ENCODE results near the gene ADAM29. TPM values are rescaled to one million over a fixed set of nuclear protein-coding genes. Genes with fewer than 3 reads are reported as not detected.

The ADAM29 gene
- total RNA-seq, 3 donors from 2014 or later = 0.29 to 2.3 TPM; not detected in 1

DNA sequence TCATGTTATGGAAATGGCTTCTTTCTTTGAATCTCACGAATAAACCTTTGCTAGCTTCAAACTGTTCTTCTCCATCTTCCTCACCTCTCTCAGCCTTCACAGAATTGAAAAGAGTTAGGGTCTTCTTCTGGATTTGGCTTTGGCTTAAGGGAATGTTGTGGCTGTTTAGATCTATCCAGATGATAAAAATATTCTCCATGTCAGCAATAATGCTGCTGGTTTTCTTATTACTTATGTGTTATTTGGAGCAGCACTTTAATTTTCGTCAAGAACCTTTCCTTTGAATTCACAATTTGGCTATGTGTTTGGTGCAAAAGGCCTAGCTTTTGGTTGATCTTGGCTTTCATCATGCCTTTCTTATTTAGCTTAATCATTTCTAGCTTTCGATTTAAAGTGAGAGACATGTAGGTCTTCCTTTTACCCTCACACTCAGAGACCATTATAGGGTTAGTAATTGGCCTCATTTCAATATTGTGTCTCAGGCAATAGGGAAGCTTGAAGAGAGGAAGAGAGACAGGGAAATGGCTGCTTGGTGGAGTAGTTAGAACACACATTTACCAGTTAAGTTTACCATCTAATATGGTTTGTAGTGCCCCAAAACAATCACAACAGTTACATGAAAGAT, 5.1 kb upstream of the ADAM29 start:
- Histone ChIP-seq H3K27me3 (no peaks in the 10 kb centered on the region), H3K4me1 (no peaks in the 10 kb centered on the region), H3K4me3 (no peak overlapping the region), H3K27ac (no peak overlapping the region), H3K9me3 (no peaks in the 10 kb centered on the region), H3K36me3 (no peaks in the 10 kb centered on the region)
- no peak for DNase-seq (ENCODE audit: low spot score in 2 of 2)
- intact Hi-C loops (cut with DNase I; ENCODE audit: low total_unique reads) = no loop called here
- TF ChIP-seq POLR2A (IDR thresholded peaks at IDR 0.05) = no peak

DNA sequence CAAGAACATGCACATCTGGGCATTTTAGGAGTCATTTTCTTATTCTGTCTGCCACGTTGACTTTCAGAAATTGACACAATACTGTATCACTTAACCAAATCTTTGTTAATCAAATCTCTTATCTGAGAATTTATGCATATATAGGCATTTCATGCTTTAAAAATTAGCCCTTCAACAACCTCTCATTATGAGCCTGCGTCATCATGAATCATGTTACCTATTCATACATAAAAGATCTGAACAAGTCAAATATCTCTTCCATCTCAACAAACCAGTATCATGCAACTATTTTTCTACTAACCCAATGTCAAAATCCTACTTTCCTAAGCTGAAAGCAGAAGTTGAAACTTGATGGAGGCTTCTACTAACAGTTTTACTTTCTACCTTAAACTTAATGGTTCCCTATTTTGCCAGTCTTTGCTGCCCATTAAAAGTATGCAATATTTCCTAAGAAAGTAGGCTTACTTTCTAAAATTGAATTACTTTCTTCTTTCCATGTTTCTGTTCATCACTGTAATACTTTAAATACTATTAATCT, 1.8 kb downstream of the ADAM29 start:
- Histone ChIP-seq H3K36me3 (no peaks in the 10 kb centered on the region), H3K9me3 (no peaks in the 10 kb centered on the region), H3K27me3 (no peaks in the 10 kb centered on the region), H3K4me3 (no peak overlapping the region), H3K4me1 (no peaks in the 10 kb centered on the region), H3K27ac (no peak overlapping the region)
- intact Hi-C loops (cut with DNase I; ENCODE audit: low total_unique reads) = no loop called here
- no peak for DNase-seq (ENCODE audit: low spot score in 2 of 2)
- no peak for TF ChIP-seq POLR2A (IDR thresholded peaks at IDR 0.05)
- no peak for TF ChIP-seq POLR2AphosphoS5 (IDR thresholded peaks at IDR 0.05)
- TF ChIP-seq, protein P1, sequence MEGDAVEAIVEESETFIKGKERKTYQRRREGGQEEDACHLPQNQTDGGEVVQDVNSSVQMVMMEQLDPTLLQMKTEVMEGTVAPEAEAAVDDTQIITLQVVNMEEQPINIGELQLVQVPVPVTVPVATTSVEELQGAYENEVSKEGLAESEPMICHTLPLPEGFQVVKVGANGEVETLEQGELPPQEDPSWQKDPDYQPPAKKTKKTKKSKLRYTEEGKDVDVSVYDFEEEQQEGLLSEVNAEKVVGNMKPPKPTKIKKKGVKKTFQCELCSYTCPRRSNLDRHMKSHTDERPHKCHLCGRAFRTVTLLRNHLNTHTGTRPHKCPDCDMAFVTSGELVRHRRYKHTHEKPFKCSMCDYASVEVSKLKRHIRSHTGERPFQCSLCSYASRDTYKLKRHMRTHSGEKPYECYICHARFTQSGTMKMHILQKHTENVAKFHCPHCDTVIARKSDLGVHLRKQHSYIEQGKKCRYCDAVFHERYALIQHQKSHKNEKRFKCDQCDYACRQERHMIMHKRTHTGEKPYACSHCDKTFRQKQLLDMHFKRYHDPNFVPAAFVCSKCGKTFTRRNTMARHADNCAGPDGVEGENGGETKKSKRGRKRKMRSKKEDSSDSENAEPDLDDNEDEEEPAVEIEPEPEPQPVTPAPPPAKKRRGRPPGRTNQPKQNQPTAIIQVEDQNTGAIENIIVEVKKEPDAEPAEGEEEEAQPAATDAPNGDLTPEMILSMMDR (IDR thresholded peaks at IDR 0.05) = no peak

DNA sequence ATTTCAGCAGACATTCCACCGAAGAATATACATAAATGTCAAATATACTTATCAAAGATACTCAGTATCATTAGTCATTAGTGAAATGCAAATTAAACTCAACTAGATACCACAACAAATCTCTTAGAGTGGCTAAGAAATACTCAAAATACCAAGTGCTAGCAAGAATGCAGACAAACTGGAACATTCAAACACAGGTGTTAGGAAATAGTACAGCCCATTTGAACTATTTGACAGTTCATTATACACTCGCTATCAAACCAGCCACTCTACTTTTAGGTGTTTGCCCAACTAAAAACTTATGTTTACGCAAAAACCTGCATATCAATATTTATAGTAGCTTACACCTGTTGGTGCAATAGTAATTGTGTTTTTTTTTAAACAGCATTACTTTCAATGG, 8.8 kb downstream of the ADAM29 start:
- TF ChIP-seq, protein P1 (IDR thresholded peaks at IDR 0.05) = no peak
- TF ChIP-seq POLR2AphosphoS5 (IDR thresholded peaks at IDR 0.05) = no peak
- no peak for TF ChIP-seq POLR2A (IDR thresholded peaks at IDR 0.05)
- Histone ChIP-seq H3K9me3 (no peaks in the 10 kb centered on the region), H3K36me3 (no peaks in the 10 kb centered on the region), H3K27me3 (no peaks in the 10 kb centered on the region), H3K4me1 (no peaks in the 10 kb centered on the region), H3K27ac (no peak overlapping the region), H3K4me3 (no peak overlapping the region)
- intact Hi-C loops (cut with DNase I; ENCODE audit: low total_unique reads) = loop anchor here (5.0 kb wide), 1 partner anchor 195 kb away; no protein-coding TSS in a partner anchor
- DNase-seq (ENCODE audit: low spot score in 2 of 2) = no peak

DNA sequence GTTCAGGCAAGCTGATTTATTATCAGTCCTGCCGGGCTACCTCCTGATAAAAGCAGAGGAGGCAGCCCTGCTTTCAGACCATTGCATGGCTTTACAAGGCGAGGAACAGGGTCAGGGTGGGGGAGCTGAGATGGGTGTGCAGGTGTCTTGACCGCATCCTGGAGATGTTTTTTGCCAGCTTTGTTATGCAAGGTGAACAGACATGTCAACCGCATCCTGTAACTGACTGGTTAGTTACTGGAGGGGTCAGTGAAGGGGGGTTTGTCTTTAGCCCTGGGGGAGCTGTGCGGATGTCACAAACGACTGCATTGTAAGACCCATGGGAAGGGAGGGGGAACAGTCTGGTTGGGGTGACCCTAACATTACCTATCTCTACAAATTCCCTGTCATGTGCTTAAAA, 10.0 kb downstream of the ADAM29 start:
- H3K9me3 ChIP-seq = no peaks in the 10 kb centered on the region
- TF ChIP-seq POLR2AphosphoS5 (IDR thresholded peaks at IDR 0.05) = no peak
- TF ChIP-seq POLR2A (IDR thresholded peaks at IDR 0.05) = no peak
- TF ChIP-seq, protein P1 (IDR thresholded peaks at IDR 0.05) = no peak
- no peak overlapping the region for H3K27ac ChIP-seq
- H3K4me1 ChIP-seq = no peaks in the 10 kb centered on the region
- H3K27me3 ChIP-seq = no peaks in the 10 kb centered on the region
- H3K4me3 ChIP-seq = no peak overlapping the region
- DNase-seq (ENCODE audit: low spot score in 2 of 2) = no peak
- intact Hi-C loops (cut with DNase I; ENCODE audit: low total_unique reads) = loop anchor here (5.0 kb wide), 1 partner anchor 194 kb away; no protein-coding TSS in a partner anchor
- H3K36me3 ChIP-seq = no peaks in the 10 kb centered on the region

DNA sequence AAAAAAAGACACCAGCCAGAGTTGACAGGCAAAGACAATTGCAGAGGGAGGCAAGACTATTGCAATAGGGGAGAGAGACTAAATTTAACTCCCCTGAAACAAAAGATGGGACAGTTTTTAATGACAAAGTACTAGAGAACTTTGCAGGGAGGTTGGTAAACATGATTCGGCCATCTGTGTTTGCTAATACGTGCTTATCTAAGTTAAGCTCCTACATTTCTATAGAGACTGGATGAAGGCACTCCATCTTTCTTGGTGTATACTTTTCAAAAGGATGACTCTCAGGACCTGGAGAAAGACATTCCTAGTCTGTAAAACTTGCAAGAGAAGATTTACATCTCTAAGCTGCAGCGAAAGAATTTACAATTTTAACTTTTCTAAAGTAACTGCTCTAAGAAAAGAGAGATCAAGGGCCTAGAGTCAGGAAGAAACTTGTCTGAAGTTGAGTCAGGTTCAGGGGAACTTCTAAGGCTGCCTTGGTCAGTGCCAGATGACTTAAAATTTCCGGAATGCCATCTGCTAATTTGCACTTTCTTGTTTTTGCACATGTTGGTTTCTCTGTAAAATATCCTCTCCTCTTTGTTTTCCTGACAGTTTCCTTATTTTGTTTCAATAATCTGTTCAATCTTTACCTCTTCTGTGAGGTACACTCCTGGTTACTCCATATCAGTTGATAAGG, 10.6 kb downstream of the ADAM29 start:
- Histone ChIP-seq H3K4me1 (no peaks in the 10 kb centered on the region), H3K27ac (no peak overlapping the region), H3K9me3 (no peaks in the 10 kb centered on the region), H3K36me3 (no peaks in the 10 kb centered on the region), H3K27me3 (no peaks in the 10 kb centered on the region), H3K4me3 (no peak overlapping the region)
- intact Hi-C loops (cut with DNase I; ENCODE audit: low total_unique reads) = loop anchor here (5.0 kb wide), 1 partner anchor 194 kb away; no protein-coding TSS in a partner anchor
- no peak for TF ChIP-seq POLR2A (IDR thresholded peaks at IDR 0.05)
- no peak for TF ChIP-seq POLR2AphosphoS5 (IDR thresholded peaks at IDR 0.05)
- TF ChIP-seq, protein P1 (IDR thresholded peaks at IDR 0.05) = no peak
- DNase-seq (ENCODE audit: low spot score in 2 of 2) = no peak
